Tibial nerve (tissue), 4 donors: ENCODE results near the gene GTF3C1. TPM values are rescaled to one million over a fixed set of nuclear protein-coding genes. Genes with fewer than 3 reads are reported as not detected.

Experiments used
- DNase-seq, 2 donors: peaks; one replicate each; pipeline ENCODE4 v3.0.0-alpha.2; 2019; ENCODE audit warnings: low spot score in 2 of 2
- H3K27ac ChIP-seq, 4 donors: fragments of 200-600 bp; sonication (generic) in 3 of 4; one replicate each; pipeline ENCODE4 v1.5.1; 2017 to 2019; ENCODE audit warnings: mild to moderate bottlenecking in 1 of 4
- H3K27me3 ChIP-seq, 2 donors: fragments of 200-600 bp; sonication (generic) in 1 of 2; one replicate each; pipeline versions ENCODE4 v1.5.1 to v1.6.0; 2017 to 2019
- H3K36me3 ChIP-seq, 3 donors: fragments of 200-600 bp; sonication (generic); one replicate each; pipeline ENCODE4 v1.5.1; 2018 to 2019
- H3K4me1 ChIP-seq, 4 donors: fragments of 200-600 bp; sonication (generic) in 3 of 4; one replicate each; pipeline ENCODE4 v1.5.1; 2017 to 2019
- H3K4me3 ChIP-seq, 4 donors: fragments of 200-600 bp; sonication (generic) in 3 of 4; one replicate each; pipeline ENCODE4 v1.5.1; 2017 to 2019; ENCODE audit warnings: mild to moderate bottlenecking in 1 of 4, moderate library complexity in 1 of 4
- H3K9me3 ChIP-seq, 4 donors: fragments of 200-600 bp; sonication (generic) in 3 of 4; one replicate each; pipeline ENCODE4 v1.5.1; 2017 to 2019
- EP300 ChIP-seq, 2 donors: sonication (generic); formaldehyde crosslinking; IDR thresholded peaks; one replicate each; pipeline ENCODE4 v1.6.1; 2017; ENCODE audit warnings: antibody characterized with exemption in 2 of 2, mild to moderate bottlenecking in 1 of 2
- POLR2A ChIP-seq, 2 donors: fragments of 450-650 bp; IDR thresholded peaks; one replicate each; pipeline ENCODE4 v1.6.1; 2017; ENCODE audit warnings: antibody characterized with exemption in 2 of 2, mild to moderate bottlenecking in 2 of 2, moderate library complexity in 2 of 2
- WGBS, 2 donors: methylation state at CpG; one replicate each; pipeline ENCODE4 v1.1.5; 2018; 5-methylcytosine and 5-hydroxymethylcytosine counted together
- total RNA-seq, 4 donors: library from RNA; depleted of rRNA; stranded (reverse); fragments of >200 nt; gene quantifications; one replicate each; pipeline ENCODE4 v1.1.0, GENCODE V29; 2016
- TF ChIP-seq, protein P1 (sequence below), 5 experiments: fragments of 200-600 bp in 3 of 5; fragments of 450-650 bp in 2 of 5; sonication (generic) in 3 of 5; IDR thresholded peaks; one replicate each; pipeline ENCODE4 v1.5.1; 2016 to 2019; ENCODE audit warnings: antibody characterized with exemption in 5 of 5, mild to moderate bottlenecking in 3 of 5, moderate library complexity in 2 of 5

Gene GTF3C1
- total RNA-seq, 4 donors from 2014 or later: 66.7 to 92.4 (median 69.9) TPM

- no peak for TF ChIP-seq EP300 (IDR thresholded peaks at IDR 0.05)
- TF ChIP-seq, protein P1, sequence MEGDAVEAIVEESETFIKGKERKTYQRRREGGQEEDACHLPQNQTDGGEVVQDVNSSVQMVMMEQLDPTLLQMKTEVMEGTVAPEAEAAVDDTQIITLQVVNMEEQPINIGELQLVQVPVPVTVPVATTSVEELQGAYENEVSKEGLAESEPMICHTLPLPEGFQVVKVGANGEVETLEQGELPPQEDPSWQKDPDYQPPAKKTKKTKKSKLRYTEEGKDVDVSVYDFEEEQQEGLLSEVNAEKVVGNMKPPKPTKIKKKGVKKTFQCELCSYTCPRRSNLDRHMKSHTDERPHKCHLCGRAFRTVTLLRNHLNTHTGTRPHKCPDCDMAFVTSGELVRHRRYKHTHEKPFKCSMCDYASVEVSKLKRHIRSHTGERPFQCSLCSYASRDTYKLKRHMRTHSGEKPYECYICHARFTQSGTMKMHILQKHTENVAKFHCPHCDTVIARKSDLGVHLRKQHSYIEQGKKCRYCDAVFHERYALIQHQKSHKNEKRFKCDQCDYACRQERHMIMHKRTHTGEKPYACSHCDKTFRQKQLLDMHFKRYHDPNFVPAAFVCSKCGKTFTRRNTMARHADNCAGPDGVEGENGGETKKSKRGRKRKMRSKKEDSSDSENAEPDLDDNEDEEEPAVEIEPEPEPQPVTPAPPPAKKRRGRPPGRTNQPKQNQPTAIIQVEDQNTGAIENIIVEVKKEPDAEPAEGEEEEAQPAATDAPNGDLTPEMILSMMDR (IDR thresholded peaks at IDR 0.05): no peak
- TF ChIP-seq POLR2A (IDR thresholded peaks at IDR 0.05): no peak
Observed at GRCh38 chr16:27427538-27427937, 122.2 kb downstream of the GTF3C1 start.

DNA sequence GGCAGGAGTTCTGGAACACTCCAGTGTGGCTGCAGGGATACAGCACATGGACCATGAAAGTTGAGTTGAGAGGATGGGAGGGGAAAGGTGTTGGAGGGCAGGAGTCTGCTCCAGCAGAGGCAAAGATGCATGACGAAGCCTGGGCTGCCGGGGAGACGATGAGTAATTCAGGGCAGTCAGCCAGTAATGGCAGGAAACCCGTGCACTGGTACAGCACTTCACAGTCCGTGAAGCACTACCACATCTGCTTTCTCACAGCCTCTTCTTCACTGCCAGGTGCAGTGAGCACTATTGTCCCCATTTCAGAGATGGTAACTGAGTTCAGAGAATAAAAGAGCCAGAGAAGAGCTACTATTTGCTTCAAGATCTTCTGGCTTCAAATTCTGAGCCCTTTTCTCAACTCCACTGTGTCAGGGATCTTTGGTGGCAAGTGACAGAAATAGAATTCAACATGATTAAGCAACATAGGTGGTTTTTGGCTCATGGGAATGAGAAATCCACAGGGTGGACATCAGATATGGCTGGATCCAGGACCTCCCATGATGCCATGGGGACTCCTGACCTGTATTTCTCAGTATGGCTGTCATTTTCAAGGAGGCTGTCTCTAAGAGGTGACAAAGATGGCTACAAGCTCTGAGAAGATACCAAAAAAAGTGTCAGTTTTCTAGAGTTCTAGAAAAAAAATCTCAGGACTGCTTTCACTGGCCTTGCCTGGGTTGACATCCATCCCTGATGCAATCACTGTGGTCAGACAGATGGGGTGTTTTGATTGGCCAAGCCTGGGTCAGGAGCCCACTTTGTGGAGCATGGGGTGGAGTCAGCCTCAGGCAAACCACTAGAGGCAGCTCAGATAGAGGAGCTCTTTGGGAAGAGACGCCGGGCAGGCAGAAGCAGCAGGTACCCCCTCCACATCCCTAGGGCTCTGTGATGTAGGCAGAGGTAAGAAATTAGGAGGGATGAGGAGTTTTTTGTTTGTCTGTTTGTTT, 123.0 kb downstream of the GTF3C1 start:
- Histone ChIP-seq H3K27ac (no peak overlapping the region), H3K4me1 (no peaks in the 10 kb centered on the region), H3K27me3 (peaks cover 0 to 7% of the 10 kb centered on the region in 2 donors), H3K36me3 (no peaks in the 10 kb centered on the region), H3K9me3 (peaks cover 0 to 19% (median 4%) of the 10 kb centered on the region in 4 donors), H3K4me3 (no peak overlapping the region)
- 28 to 46% methylated on average over 7 of the region's 7 CpGs for WGBS, 2 donors
- no peak for TF ChIP-seq EP300 (IDR thresholded peaks at IDR 0.05)
- peak in 1 of 2 donors; percentile 18 for DNase-seq

More at GRCh38 chr16:27427538-27427937, 122.2 kb downstream of the GTF3C1 start:
- WGBS, 2 donors: 84% methylated on average over 5 of the region's 5 CpGs
- H3K36me3 ChIP-seq: no peaks in the 10 kb centered on the region
- H3K4me3 ChIP-seq: no peak overlapping the region
- H3K27me3 ChIP-seq: peaks cover 0 to 7% of the 10 kb centered on the region in 2 donors
- no peak overlapping the region for H3K27ac ChIP-seq
- no peaks in the 10 kb centered on the region for H3K4me1 ChIP-seq
- peaks cover 0 to 11% (median under 1%) of the 10 kb centered on the region in 4 donors for H3K9me3 ChIP-seq
- DNase-seq: no peak

- H3K4me3 ChIP-seq: no peak overlapping the region
- H3K27me3 ChIP-seq: peaks cover 0 to 6% of the 10 kb centered on the region in 2 donors
- H3K9me3 ChIP-seq: peaks cover 0 to 25% (median 7%) of the 10 kb centered on the region in 4 donors
- no peaks in the 10 kb centered on the region for H3K36me3 ChIP-seq
- no peaks in the 10 kb centered on the region for H3K4me1 ChIP-seq
- DNase-seq: no peak
- 93 to 100% methylated on average over 1 of the region's 1 CpG for WGBS, 2 donors
- TF ChIP-seq, protein P1 (IDR thresholded peaks at IDR 0.05): no peak
- TF ChIP-seq EP300 (IDR thresholded peaks at IDR 0.05) (no peak), POLR2A (IDR thresholded peaks at IDR 0.05) (no peak)
- no peak overlapping the region for H3K27ac ChIP-seq
Observed at GRCh38 chr16:27425961-27426360, 123.8 kb downstream of the GTF3C1 start.

DNA sequence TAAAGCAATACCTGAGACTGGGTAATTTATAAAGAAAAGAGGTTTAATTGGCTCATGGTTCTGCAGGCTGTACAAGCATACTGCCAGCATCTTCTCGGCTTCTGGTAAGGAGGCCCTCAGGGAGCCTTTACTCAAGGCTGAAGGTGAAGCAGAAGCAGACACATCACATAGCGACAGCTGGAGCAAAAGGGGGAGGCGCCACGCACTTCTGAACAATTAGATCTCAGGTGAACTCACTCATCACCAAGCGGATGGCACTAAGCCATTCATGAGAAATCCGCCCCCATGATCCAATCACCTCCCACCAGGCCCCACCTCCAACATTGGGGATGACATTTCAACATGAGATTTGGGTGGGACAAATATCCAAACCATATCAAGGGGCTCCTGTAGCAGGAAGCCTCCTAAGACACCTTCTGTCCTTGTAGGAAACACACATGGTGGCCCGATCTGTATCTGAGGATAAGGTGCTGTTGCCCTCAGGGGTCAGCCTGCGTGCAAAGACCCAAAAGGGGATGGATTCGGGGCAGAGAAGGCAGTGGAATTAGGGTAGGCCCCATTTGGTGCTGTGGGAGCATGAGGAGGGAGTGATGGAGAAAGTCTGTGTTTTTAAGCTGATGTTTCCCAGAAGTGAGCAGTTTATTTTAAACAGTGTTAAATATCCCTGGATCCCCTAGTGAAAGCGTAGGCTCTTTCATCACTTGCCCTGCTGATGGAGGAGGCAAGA, 124.8 kb downstream of the GTF3C1 start:
- Histone ChIP-seq H3K27ac (no peak overlapping the region), H3K9me3 (peaks cover 0 to 25% (median 7%) of the 10 kb centered on the region in 4 donors), H3K27me3 (no peaks in the 10 kb centered on the region), H3K4me3 (no peak overlapping the region), H3K36me3 (no peaks in the 10 kb centered on the region), H3K4me1 (no peaks in the 10 kb centered on the region)
- DNase-seq: no peak
- WGBS, 2 donors: 90 to 93% methylated on average over 10 of the region's 10 CpGs
- TF ChIP-seq EP300 (IDR thresholded peaks at IDR 0.05) (no peak), POLR2A (IDR thresholded peaks at IDR 0.05) (no peak)
- TF ChIP-seq, protein P1 (IDR thresholded peaks at IDR 0.05): no peak

GRCh38 chr16:27421961-27422740, 127.6 kb downstream of the GTF3C1 start:
- H3K27me3 ChIP-seq: no peaks in the 10 kb centered on the region
- H3K36me3 ChIP-seq: no peaks in the 10 kb centered on the region
- H3K9me3 ChIP-seq: peaks cover 0 to 25% (median 7%) of the 10 kb centered on the region in 4 donors
- H3K27ac ChIP-seq: no peak overlapping the region
- no peak for TF ChIP-seq POLR2A (IDR thresholded peaks at IDR 0.05)
- TF ChIP-seq, protein P1 (IDR thresholded peaks at IDR 0.05): no peak
- no peak for TF ChIP-seq EP300 (IDR thresholded peaks at IDR 0.05)
- H3K4me1 ChIP-seq: no peaks in the 10 kb centered on the region
- DNase-seq: no peak
- H3K4me3 ChIP-seq: no peak overlapping the region
